SK-N-MC (cell line): ENCODE measurements around the gene USP13.

Experiments used
- EZH2 ChIP-seq: fragments of 200-600 bp; sonication (generic); IDR thresholded peaks from one replicate; pipeline ENCODE4 v1.6.1; 2017; ENCODE audit warnings: antibody characterized with exemption
- POLR2AphosphoS5 ChIP-seq: IDR thresholded peaks from 2 replicates; pipeline ENCODE4 v1.6.1; 2012; ENCODE audit warnings: mild to moderate bottlenecking, low read depth, low read length, borderline replicate concordance

GRCh38 chr3:179801263-179801662 lies 148.4 kb downstream of the USP13 start:
- TF ChIP-seq EZH2 (no peak), POLR2AphosphoS5 (no peak)
